ENCODE results near the gene PTH2.

The PTH2 gene

DNA sequence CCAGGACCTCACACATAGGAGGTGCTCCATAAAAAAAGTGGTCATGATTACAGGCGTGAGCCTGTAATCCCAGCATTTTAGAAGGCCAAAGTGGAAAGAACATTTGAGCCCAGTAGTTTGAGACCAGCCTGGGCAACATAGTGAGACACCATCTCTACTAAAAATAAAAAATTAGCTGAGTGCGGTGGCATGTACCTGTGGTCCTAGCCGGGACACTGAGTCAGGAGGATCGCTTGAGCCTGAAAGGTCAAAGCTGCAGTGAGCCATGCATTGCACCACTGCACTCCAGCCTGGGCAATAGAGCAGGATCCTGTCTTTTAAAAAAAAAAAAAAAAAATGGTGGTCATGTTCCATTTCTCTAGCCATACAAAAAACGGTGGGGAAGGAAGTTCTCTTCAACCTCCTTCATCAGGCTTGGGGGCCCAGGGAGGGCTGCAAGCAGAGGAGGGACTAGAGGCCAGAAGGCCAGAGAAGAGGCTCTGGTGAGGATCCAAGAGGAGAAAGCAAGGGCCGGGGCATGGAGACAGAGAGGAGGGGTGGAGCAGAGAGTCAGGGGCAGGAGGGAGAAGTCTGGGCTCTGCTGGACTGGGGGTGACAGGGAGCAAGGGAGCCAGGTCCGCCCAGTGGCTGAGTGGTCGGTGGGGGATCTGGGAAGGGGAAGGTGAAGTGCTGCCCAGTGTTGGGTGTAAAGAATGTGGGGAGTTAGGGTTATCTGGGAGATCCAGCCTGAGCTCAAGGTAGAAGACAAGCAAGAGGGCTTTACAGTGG is 26.3 kb downstream of the PTH2 start:
- Mint-ChIP-seq H3K4me1 (ENCODE audit: low read depth) (peaks cover 14% of the 10 kb centered on the region), H3K36me3 (ENCODE audit: low read depth) (no peaks in the 10 kb centered on the region), H3K9me3 (no peaks in the 10 kb centered on the region), H3K27me3 (ENCODE audit: low read depth) (peaks cover 12% of the 10 kb centered on the region), H3K4me3 (no peak overlapping the region), H3K27ac (no peak overlapping the region)

GRCh38 chr19:49395581-49396407 is 27.4 kb downstream of the PTH2 start:
- Mint-ChIP-seq H3K27me3 (ENCODE audit: low read depth) (peaks cover 14% of the 10 kb centered on the region), H3K27ac (no peak overlapping the region), H3K9me3 (no peaks in the 10 kb centered on the region), H3K4me3 (no peak overlapping the region), H3K36me3 (ENCODE audit: low read depth) (no peaks in the 10 kb centered on the region), H3K4me1 (ENCODE audit: low read depth) (peaks cover 19% of the 10 kb centered on the region)

GRCh38 chr19:49393881-49394280 is 29.4 kb downstream of the PTH2 start:
- Mint-ChIP-seq H3K27me3 (ENCODE audit: low read depth) (peaks cover 14% of the 10 kb centered on the region), H3K4me3 (no peak overlapping the region), H3K36me3 (ENCODE audit: low read depth) (no peaks in the 10 kb centered on the region), H3K27ac (no peak overlapping the region), H3K9me3 (no peaks in the 10 kb centered on the region), H3K4me1 (ENCODE audit: low read depth) (peaks cover 18% of the 10 kb centered on the region)

- Mint-ChIP-seq H3K4me3 (no peak overlapping the region), H3K4me1 (ENCODE audit: low read depth) (peaks cover 14% of the 10 kb centered on the region), H3K27me3 (ENCODE audit: low read depth) (peaks cover 9% of the 10 kb centered on the region), H3K36me3 (ENCODE audit: low read depth) (no peaks in the 10 kb centered on the region), H3K9me3 (no peaks in the 10 kb centered on the region), H3K27ac (peak overlapping the region; percentile 49)
Observed at GRCh38 chr19:49391581-49392399, 31.5 kb downstream of the PTH2 start.

GRCh38 chr19:49390929-49391359 is 32.3 kb downstream of the PTH2 start:
- Mint-ChIP-seq H3K36me3 (ENCODE audit: low read depth) (no peaks in the 10 kb centered on the region), H3K27ac (no peak overlapping the region), H3K4me1 (ENCODE audit: low read depth) (peaks cover 14% of the 10 kb centered on the region), H3K9me3 (no peaks in the 10 kb centered on the region), H3K4me3 (no peak overlapping the region), H3K27me3 (ENCODE audit: low read depth) (peaks cover 9% of the 10 kb centered on the region)

- Mint-ChIP-seq H3K36me3 (ENCODE audit: low read depth) (no peaks in the 10 kb centered on the region), H3K4me3 (no peak overlapping the region), H3K9me3 (no peaks in the 10 kb centered on the region), H3K4me1 (ENCODE audit: low read depth) (peaks cover 14% of the 10 kb centered on the region), H3K27me3 (ENCODE audit: low read depth) (peaks cover 9% of the 10 kb centered on the region), H3K27ac (no peak overlapping the region)
Observed at GRCh38 chr19:49390131-49390928, 32.9 kb downstream of the PTH2 start.

DNA sequence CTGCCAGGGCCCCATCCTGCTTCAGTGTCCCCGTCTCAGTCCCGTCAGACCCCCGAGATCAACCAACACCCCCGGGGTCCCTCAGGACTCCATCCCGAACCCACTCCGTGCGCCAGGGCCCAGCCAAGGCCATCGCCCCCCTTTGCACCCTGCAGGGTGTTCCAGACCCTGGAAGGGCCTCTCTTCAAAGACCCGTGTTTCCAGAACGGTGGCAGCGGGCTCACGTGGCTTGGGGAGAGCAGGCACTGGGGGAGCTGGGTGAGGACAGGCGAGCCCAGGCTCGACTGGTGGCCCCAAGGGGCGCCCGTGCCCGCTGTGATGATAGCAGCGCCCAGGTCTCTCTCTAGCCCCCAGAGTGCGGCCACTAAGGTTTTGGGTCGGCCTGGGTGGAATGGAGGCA is 33.8 kb downstream of the PTH2 start:
- Mint-ChIP-seq H3K4me1 (ENCODE audit: low read depth) (peaks cover 14% of the 10 kb centered on the region), H3K27me3 (ENCODE audit: low read depth) (peaks cover 9% of the 10 kb centered on the region), H3K36me3 (ENCODE audit: low read depth) (no peaks in the 10 kb centered on the region), H3K4me3 (no peak overlapping the region), H3K27ac (no peak overlapping the region), H3K9me3 (no peaks in the 10 kb centered on the region)

GRCh38 chr19:49387936-49388372 is 35.3 kb downstream of the PTH2 start, which contains the start of gene KASH5:
KASH5 (plus strand) TSS chr19:49388249; CDS start chr19:49390884, 2,635 bp downstream.
- peaks cover 14% of the 10 kb centered on the region for H3K4me1 Mint-ChIP-seq (ENCODE audit: low read depth)
- H3K27ac Mint-ChIP-seq: peak within 1 kb of the TSS; percentile 57
- no peaks in the 10 kb centered on the region for H3K36me3 Mint-ChIP-seq (ENCODE audit: low read depth)
- no peaks in the 10 kb centered on the region for H3K9me3 Mint-ChIP-seq
- H3K27me3 Mint-ChIP-seq (ENCODE audit: low read depth): peaks cover 13% of the 10 kb centered on the region
- H3K4me3 Mint-ChIP-seq: no peak within 1 kb of the TSS

DNA sequence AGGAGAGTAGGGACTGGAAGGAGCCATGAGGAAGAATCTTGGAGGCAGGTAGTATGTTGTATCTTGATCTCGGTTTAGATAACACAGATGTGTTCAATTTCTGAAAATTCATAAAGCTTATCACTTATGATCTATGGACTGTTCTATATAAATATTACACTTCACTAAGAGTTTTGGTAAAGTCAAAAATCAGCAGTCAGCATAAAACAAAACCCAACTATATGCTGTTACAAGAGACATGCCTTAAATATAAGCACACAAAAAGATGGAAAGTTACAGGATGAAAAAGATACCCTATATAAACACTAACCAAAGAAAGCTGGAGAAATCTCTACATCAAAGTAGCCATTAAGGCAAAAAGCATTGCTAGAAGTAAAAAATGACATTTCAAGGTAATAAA is 39.6 kb downstream of the PTH2 start:
- Mint-ChIP-seq H3K4me3 (no peak overlapping the region), H3K9me3 (peaks cover 4% of the 10 kb centered on the region), H3K27ac (no peak overlapping the region), H3K4me1 (ENCODE audit: low read depth) (peaks cover under 1% of the 10 kb centered on the region), H3K27me3 (ENCODE audit: low read depth) (peaks cover 17% of the 10 kb centered on the region), H3K36me3 (ENCODE audit: low read depth) (peaks cover 2% of the 10 kb centered on the region)

GRCh38 chr19:49382639-49383038 is 40.6 kb downstream of the PTH2 start:
- no peaks in the 10 kb centered on the region for H3K4me1 Mint-ChIP-seq (ENCODE audit: low read depth)
- H3K4me3 Mint-ChIP-seq: no peak overlapping the region
- peaks cover 2% of the 10 kb centered on the region for H3K36me3 Mint-ChIP-seq (ENCODE audit: low read depth)
- H3K9me3 Mint-ChIP-seq: peaks cover 4% of the 10 kb centered on the region
- peaks cover 17% of the 10 kb centered on the region for H3K27me3 Mint-ChIP-seq (ENCODE audit: low read depth)
- no peak overlapping the region for H3K27ac Mint-ChIP-seq

GRCh38 chr19:49380391-49380790 is 42.9 kb downstream of the PTH2 start:
- Mint-ChIP-seq H3K4me1 (ENCODE audit: low read depth) (no peaks in the 10 kb centered on the region), H3K27me3 (ENCODE audit: low read depth) (peaks cover 16% of the 10 kb centered on the region), H3K9me3 (peaks cover 4% of the 10 kb centered on the region), H3K4me3 (no peak overlapping the region), H3K27ac (no peak overlapping the region), H3K36me3 (ENCODE audit: low read depth) (peaks cover 2% of the 10 kb centered on the region)

DNA sequence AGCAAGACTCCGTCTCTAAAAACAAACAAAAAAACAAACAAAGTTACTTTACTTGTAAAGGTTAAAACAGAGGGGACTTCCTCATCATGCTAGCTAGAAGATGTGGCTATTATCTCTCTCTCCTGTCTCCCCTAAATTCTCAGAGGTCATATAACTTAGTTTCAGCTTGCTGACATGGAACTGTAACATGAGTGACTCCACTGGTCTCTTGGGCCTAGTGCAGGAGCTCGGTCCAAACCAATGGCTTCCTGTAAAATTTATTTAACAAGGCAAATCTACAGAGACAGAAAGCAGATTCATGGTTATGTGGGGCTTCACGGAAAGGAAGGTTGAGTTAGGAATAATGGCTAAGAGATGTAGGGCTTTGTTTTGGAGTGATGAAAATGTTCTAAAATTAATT is 44.7 kb downstream of the PTH2 start:
- peaks cover 4% of the 10 kb centered on the region for H3K9me3 Mint-ChIP-seq
- no peak overlapping the region for H3K4me3 Mint-ChIP-seq
- H3K27ac Mint-ChIP-seq: no peak overlapping the region
- H3K36me3 Mint-ChIP-seq (ENCODE audit: low read depth): peaks cover 2% of the 10 kb centered on the region
- no peaks in the 10 kb centered on the region for H3K4me1 Mint-ChIP-seq (ENCODE audit: low read depth)
- peaks cover 14% of the 10 kb centered on the region for H3K27me3 Mint-ChIP-seq (ENCODE audit: low read depth)

- H3K27ac Mint-ChIP-seq: no peak overlapping the region
- no peaks in the 10 kb centered on the region for H3K4me1 Mint-ChIP-seq (ENCODE audit: low read depth)
- no peak overlapping the region for H3K4me3 Mint-ChIP-seq
- H3K27me3 Mint-ChIP-seq (ENCODE audit: low read depth): peaks cover 8% of the 10 kb centered on the region
- no peaks in the 10 kb centered on the region for H3K9me3 Mint-ChIP-seq
- H3K36me3 Mint-ChIP-seq (ENCODE audit: low read depth): no peaks in the 10 kb centered on the region
Observed at GRCh38 chr19:49374665-49375434, 48.4 kb downstream of the PTH2 start.

Data from T-helper 1 cell treated with Interleukin-12 subunit alpha and Interleukin-12 subunit beta and Interleukin-4 antibody, amounts not matched to agents 30 μg/mL and 1 μg/mL, for 36 hours (primary cell).